Myocyte (in vitro differentiated cells): ENCODE data around the gene ALMS1. TPM values are rescaled to one million over a fixed set of nuclear protein-coding genes. Genes with fewer than 3 reads are reported as not detected.
A peak's percentile ranks its signal among the peaks of the same experiment; 100 is the strongest.
"Not testable (repeated sequence)": the region's sequence is repeated elsewhere in the genome, so short reads cannot be mapped to it uniquely, and the experiment has no call there.

Experiments
- DNase-seq: peaks from one replicate; pipeline ENCODE4 v3.0.0-alpha.2; 2012; ENCODE audit warnings: low read depth
- total RNA-seq: library from RNA; depleted of rRNA; stranded (reverse); fragments of >200 nt; gene quantifications from 2 replicates; pipeline ENCODE4 v1.2.3, GENCODE V29; 2014

Gene ALMS1
- total RNA-seq, 1 donor from 2014 or later, result 18.4 TPM

GRCh38 chr2:73403237-73403636 lies 17.6 kb downstream of the ALMS1 start:
- DNase-seq, result no peak

- DNase-seq, result no peak
These were observed 18.8 kb downstream of the ALMS1 start for GRCh38 chr2:73404409-73404808.

GRCh38 chr2:73406996-73407395 lies 21.4 kb downstream of the ALMS1 start:
- no peak for DNase-seq

- DNase-seq, result no peak
These were observed 22.6 kb downstream of the ALMS1 start for GRCh38 chr2:73408198-73408597.

DNA sequence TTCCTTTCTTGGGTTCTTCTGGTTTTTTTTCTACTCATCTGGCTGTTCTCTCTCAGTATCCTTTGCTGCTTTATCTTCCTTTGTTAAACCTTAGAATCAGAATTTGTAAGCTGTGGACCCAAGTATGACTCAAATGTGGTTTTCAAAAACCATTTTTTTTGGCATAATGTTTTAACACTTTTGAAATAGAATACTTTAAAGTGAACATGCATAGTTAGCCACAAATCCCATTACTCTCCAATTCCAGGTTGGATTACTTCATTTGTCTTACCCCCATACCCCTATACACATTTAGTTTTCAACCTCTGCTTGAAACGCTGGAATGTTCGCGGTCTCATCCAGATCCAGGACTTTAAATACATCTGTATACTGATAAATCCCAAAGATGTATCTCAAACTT lies 29.1 kb downstream of the ALMS1 start:
- DNase-seq, result peak; percentile 42

DNA sequence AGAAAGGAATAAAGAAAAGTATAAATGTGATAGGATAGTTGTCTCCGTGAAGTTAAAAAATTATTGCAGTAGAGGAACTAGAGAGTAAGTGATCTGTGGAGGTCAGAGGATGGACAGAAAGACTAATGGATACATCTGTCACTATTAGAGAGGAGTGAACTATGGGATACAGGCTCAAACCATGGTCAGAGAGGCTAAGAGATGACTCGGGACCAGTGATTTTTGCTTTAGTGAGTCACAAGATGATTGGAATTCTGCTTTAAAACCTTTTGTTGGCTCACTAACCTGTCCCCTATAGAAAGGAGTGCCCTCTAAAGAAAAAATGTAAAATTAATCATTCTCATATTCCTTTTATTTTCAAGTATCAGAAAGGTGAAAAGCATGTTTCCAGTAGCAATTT lies 30.3 kb downstream of the ALMS1 start:
- DNase-seq, result no peak

DNA sequence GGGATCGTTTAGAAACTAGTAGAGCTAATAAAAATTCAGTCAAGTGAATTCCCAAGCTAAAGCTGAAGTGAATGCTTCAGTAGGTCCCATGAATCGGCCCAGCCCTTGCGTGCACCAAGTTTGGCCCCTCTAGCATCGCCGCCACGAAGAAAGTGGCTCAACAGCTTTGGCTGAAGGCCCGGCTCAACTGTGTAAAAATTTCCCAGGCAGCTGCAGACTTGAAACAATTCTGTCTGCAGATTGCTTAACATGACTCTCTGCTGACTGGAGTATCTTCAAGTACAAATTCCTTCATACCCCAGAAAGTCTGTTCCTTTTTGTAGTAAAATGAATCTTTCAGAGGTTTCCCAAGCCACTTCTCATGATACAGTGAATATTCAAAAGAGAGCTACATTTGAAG lies 32.7 kb downstream of the ALMS1 start:
- DNase-seq, result peak; percentile 85

DNA sequence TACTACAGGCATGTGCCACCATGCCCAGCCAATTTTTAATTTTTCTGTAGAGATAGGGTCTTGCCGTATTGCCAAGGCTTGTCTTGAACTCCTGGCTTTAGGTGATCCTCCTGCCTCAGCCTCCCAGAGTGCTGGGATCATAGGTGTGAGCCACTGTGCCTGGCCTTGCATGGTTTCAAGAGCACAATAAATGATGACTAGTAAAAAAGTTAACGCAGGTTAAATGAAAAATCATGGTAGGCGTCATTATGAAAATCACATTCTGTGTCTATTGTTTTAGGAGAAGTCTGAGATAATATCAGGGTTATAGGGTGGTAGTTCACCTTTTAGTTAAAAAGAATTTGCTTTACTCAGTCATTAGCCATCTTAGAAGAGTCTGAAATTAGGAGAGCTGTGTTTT lies 38.3 kb downstream of the ALMS1 start:
- no peak for DNase-seq

DNA sequence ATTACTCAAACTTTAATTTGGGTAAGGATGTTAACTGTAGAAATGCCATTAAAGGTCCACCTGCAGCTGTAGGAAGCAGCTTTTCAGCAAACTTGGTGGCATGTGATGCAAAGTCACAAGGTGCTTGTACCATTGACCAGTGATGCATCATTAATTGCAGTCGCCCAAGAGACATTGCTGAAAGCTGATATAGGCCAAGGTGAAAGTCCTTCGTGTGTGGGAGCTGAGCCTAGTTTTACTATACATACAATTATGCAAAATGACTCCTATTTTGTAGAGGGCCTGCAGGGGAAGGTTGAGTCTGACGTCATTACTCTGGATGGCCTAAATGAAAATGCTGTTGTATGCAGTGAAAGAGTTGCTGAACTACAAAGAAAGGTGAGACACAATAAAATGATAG lies 40.5 kb downstream of the ALMS1 start:
- no peak for DNase-seq

- no peak for DNase-seq
These were observed 50.4 kb downstream of the ALMS1 start for GRCh38 chr2:73436019-73436418.

GRCh38 chr2:73444202-73444601 lies 58.6 kb downstream of the ALMS1 start:
- DNase-seq, result no peak

GRCh38 chr2:73448856-73449255 lies 63.2 kb downstream of the ALMS1 start:
- peak; percentile 71 for DNase-seq

DNA sequence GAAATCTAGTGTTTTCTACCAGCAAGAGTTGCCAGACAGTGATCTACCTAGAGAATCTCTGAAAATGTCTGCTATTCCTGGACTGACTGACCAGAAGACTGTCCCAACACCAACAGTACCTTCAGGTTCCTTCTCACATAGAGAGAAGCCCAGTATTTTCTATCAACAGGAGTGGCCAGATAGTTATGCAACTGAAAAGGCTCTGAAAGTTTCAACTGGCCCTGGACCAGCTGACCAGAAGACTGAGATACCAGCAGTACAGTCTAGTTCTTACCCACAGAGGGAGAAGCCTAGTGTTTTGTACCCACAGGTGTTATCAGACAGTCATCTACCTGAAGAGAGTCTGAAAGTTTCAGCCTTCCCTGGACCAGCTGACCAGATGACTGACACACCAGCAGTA lies 63.8 kb downstream of the ALMS1 start:
- no peak for DNase-seq

DNA sequence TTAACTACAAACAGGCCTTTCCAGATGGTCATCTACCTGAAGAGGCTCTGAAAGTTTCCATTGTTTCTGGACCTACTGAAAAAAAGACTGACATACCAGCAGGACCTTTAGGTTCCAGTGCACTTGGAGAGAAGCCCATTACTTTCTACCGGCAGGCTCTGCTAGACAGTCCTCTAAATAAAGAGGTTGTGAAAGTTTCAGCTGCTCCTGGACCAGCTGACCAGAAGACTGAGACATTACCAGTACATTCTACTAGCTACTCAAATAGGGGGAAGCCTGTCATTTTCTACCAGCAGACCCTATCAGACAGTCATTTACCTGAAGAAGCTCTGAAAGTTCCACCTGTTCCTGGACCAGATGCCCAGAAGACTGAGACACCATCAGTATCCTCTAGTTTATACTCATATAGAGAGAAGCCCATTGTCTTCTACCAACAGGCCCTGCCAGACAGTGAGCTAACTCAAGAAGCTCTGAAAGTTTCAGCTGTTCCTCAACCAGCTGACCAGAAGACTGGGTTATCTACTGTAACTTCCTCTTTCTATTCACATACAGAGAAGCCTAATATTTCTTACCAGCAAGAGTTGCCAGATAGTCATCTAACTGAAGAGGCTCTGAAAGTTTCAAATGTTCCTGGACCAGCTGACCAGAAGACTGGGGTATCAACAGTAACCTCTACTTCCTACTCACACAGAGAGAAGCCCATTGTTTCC lies 65.8 kb downstream of the ALMS1 start:
- peak; percentile 11 for DNase-seq

- DNase-seq, result no peak
These were observed 72.3 kb downstream of the ALMS1 start for GRCh38 chr2:73457982-73458381.

GRCh38 chr2:73462388-73462787 lies 76.8 kb downstream of the ALMS1 start:
- DNase-seq, result not testable (repeated sequence)

GRCh38 chr2:73468376-73468775 lies 82.7 kb downstream of the ALMS1 start:
- no peak for DNase-seq

- not testable (repeated sequence) for DNase-seq
These were observed 98.2 kb downstream of the ALMS1 start for GRCh38 chr2:73483874-73484273.

DNA sequence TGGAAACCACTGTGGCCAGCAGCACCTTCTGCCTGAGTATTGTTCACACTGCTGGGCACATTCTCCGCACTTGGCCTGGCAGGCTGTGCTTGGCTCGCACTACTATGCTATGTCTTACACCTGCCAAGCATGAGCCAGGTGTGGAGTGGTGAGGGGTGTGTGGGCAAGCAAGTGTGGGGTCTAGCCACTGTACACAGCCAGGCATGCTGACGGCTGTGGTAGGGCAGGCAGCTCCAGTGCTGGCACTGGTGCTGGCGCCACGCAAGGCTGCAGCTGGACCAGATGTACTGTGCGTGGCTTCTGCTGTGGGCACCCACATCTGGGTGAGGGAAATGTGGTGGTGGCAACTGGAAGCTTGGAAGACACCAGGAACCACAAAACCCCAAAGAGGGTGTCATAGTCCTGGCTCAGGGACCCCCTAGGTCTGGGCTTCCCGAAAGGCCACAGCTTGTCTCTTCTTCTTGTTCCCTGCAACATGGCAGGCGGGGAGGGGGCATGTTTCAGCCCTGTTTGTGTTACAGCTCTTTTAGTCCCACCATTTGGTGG lies 101.5 kb downstream of the ALMS1 start:
- no peak for DNase-seq

GRCh38 chr2:73488079-73488478 lies 102.4 kb downstream of the ALMS1 start:
- DNase-seq, result no peak

GRCh38 chr2:73489053-73489452 lies 103.4 kb downstream of the ALMS1 start:
- DNase-seq, result no peak

- DNase-seq, result peak; percentile 51
These were observed 108.4 kb downstream of the ALMS1 start for GRCh38 chr2:73494031-73494430.

DNA sequence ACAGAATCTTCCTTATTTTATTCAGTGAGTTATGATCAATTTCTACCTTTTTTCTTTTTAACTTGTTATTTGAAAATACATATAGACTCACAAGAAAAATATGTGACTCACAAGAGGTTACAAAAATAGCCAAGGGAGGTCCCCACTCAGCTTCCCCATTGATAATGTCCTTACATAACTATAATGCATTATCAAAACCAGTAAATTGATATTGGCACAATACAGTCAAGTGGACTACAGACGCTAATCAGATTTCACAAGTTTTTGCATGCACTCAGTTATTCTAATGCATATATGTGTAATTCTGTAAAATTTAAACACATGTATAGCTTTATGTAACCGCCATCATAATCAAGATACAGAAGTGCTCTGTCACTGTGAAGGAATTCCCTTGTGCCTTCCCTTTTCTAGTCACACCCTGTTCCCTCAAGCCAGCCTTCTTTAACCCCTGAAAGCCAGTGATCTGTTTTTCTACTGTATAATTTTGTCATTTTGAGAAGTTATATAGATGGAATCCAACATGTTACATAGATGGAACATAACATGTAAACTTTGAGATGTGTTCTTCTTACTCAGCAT lies 118.4 kb downstream of the ALMS1 start:
- no peak for DNase-seq
